Peyer's patch (tissue), 4 donors: ENCODE data around the gene TCHHL1.

Experiments
- CTCF ChIP-seq, 6 experiments: fragments of 450-650 bp in 4 of 6; fragments of 200-600 bp in 2 of 6; sonication (generic) in 1 of 6; IDR thresholded peaks; one replicate each; pipeline ENCODE4 v1.5.1; 2017 to 2019; ENCODE audit warnings: antibody characterized with exemption in 6 of 6, mild to moderate bottlenecking in 3 of 6, moderate library complexity in 1 of 6
- POLR2A ChIP-seq, 2 donors: fragments of 450-650 bp; IDR thresholded peaks; one replicate each; pipeline ENCODE4 v1.5.1; 2017; ENCODE audit warnings: antibody characterized with exemption in 2 of 2, mild to moderate bottlenecking in 2 of 2, moderate library complexity in 2 of 2

- TF ChIP-seq CTCF (IDR thresholded peaks at IDR 0.05) (no peak), POLR2A (IDR thresholded peaks at IDR 0.05) (no peak)
Measured at GRCh38 chr1:152111515-152111968, 22.7 kb upstream of the TCHHL1 start.
